B cell (primary cell): ENCODE measurements around the gene TMC6. TPM values are rescaled to one million over a fixed set of nuclear protein-coding genes. Genes with fewer than 3 reads are reported as not detected.
A peak's percentile ranks its signal among the peaks of the same experiment; 100 is the strongest.

Source experiments
- ATAC-seq: fragments of 200-7000 bp; cut with Tn5 transposase; one replicate; pipeline ENCODE4 v1.10.0; 2021; ENCODE audit warnings: low read depth, mild to moderate bottlenecking, moderate number of reproducible peaks, moderate library complexity
- CTCF ChIA-PET: fragments of 350-600 bp; sonication (Branson Sonifier 250); formaldehyde crosslinking; loops from one replicate; lab custom pipeline; 2021; ENCODE audit warnings: antibody characterized with exemption, inconsistent platforms; lab: Charles Lee
- POLR2A ChIA-PET: fragments of 350-600 bp; sonication (Branson Sonifier 250); formaldehyde crosslinking; loops from one replicate; lab custom pipeline; 2021; ENCODE audit warnings: antibody characterized with exemption; lab: Charles Lee
- DNase-seq: peaks from one replicate; pipeline ENCODE4 v3.0.0; 2013
- H2AFZ ChIP-seq: 2 replicates; pipeline ENCODE4 v1.6.1; 2012; ENCODE audit warnings: mild to moderate bottlenecking, low read depth, low read length; ENCODE audit not compliant: insufficient read depth, poor library complexity, severe bottlenecking
- H3K27ac ChIP-seq, 2 donors: 1 replicate in 1 of 2; 2 replicates in 1 of 2; pipeline ENCODE4 v1.5.1; 2012 to 2013; ENCODE audit warnings: low read length in 2 of 2, mild to moderate bottlenecking in 2 of 2, moderate library complexity in 1 of 2
- H3K27me3 ChIP-seq, 4 experiments: fragments of 200-600 bp in 1 of 4; sonication (generic) in 1 of 4; replicated peaks in 1 of 4; 1 replicate in 2 of 4; 2 replicates in 2 of 4; pipeline versions ENCODE4 v1.6.1 to v1.7.0; 2013 to 2016; ENCODE audit warnings: low read length in 3 of 4, mild to moderate bottlenecking in 2 of 4, mixed read lengths in 1 of 4, moderate library complexity in 1 of 4; ENCODE audit not compliant: insufficient read depth in 4 of 4, control insufficient read depth in 3 of 4; ENCODE audit errors: control extremely low read depth in 1 of 4
- H3K36me3 ChIP-seq, 2 experiments: replicated peaks in 1 of 2; 1 replicate in 1 of 2; 2 replicates in 1 of 2; pipeline versions ENCODE4 v1.6.1 to v1.7.1; 2013; ENCODE audit warnings: low read length in 1 of 2; ENCODE audit not compliant: insufficient read depth in 2 of 2, control insufficient read depth in 1 of 2; ENCODE audit errors: control extremely low read depth in 1 of 2, extremely low read depth in 1 of 2
- H3K4me1 ChIP-seq, 2 donors: fragments of 200-600 bp in 1 of 2; sonication (generic) in 1 of 2; 1 replicate in 1 of 2; 2 replicates in 1 of 2; pipeline versions ENCODE4 v1.5.1 to v1.6.1; 2013 to 2017; ENCODE audit warnings: low read length in 2 of 2; ENCODE audit not compliant: control insufficient read depth in 2 of 2, insufficient read depth in 2 of 2
- H3K4me2 ChIP-seq: replicated peaks from 2 replicates; pipeline ENCODE3; 2012; ENCODE audit warnings: mild to moderate bottlenecking, low read depth, low read length; ENCODE audit not compliant: poor library complexity, severe bottlenecking
- H3K4me3 ChIP-seq, 5 experiments: fragments of 200-600 bp in 1 of 5; sonication (generic) in 1 of 5; 1 replicate in 3 of 5; 2 replicates in 2 of 5; pipeline versions ENCODE4 v1.5.1 to v1.7.0; 2011 to 2016; ENCODE audit warnings: low read length in 4 of 5, mild to moderate bottlenecking in 4 of 5, low read depth in 2 of 5, control low read depth in 1 of 5, moderate library complexity in 1 of 5; ENCODE audit not compliant: insufficient read depth in 1 of 5; ENCODE audit errors: control extremely low read depth in 1 of 5, extremely low read depth in 1 of 5
- H3K79me2 ChIP-seq: fragments of 200-600 bp; sonication (generic); one replicate; pipeline ENCODE4 v1.6.0; 2016; ENCODE audit warnings: low read length; ENCODE audit not compliant: control insufficient read depth, insufficient read depth
- H3K9ac ChIP-seq: fragments of 200-600 bp; sonication (generic); 2 replicates; pipeline ENCODE4 v1.6.1; 2017; ENCODE audit warnings: mild to moderate bottlenecking, low read length, moderate library complexity
- H3K9me3 ChIP-seq, 3 donors: one replicate each; pipeline versions ENCODE4 v1.6.1 to v1.7.1; 2013; ENCODE audit warnings: low read length in 2 of 3; ENCODE audit not compliant: control insufficient read depth in 2 of 3, insufficient read depth in 1 of 3; ENCODE audit errors: control extremely low read depth in 1 of 3
- H4K20me1 ChIP-seq: 2 replicates; pipeline ENCODE4 v1.6.0; 2012; ENCODE audit warnings: mild to moderate bottlenecking, low read length; ENCODE audit not compliant: insufficient read depth, control insufficient read depth, poor library complexity, severe bottlenecking
- H3K27ac Mint-ChIP-seq: one replicate; pipeline ENCODE4 v1.8.0; 2021; ENCODE audit warnings: mixed read lengths
- H3K27me3 Mint-ChIP-seq: one replicate; pipeline ENCODE4 v1.8.0; 2021; ENCODE audit warnings: mixed read lengths
- H3K4me1 Mint-ChIP-seq: one replicate; pipeline ENCODE4 v1.8.0; 2021; ENCODE audit warnings: mixed read lengths
- H3K4me3 Mint-ChIP-seq: one replicate; pipeline ENCODE4 v1.8.0; 2021; ENCODE audit warnings: mixed read lengths
- H3K9me3 Mint-ChIP-seq: one replicate; pipeline ENCODE4 v1.8.0; 2022; ENCODE audit warnings: mixed read lengths; ENCODE audit not compliant: insufficient read depth
- CTCF ChIP-seq: fragments of 200-600 bp; IDR thresholded peaks from one replicate; pipeline ENCODE4 v1.8.0; 2022; ENCODE audit warnings: antibody characterized with exemption, mild to moderate bottlenecking
- EZH2 ChIP-seq: IDR thresholded peaks from 2 replicates; pipeline ENCODE4 v1.6.1; 2012; ENCODE audit warnings: borderline replicate concordance, low read depth, mild to moderate bottlenecking, moderate library complexity, low read length; ENCODE audit not compliant: insufficient read depth, poor library complexity, severe bottlenecking
- WGBS: methylation state at CpG from one replicate; pipeline ENCODE4 v1.1.5; 2013; ENCODE audit warnings: missing lambda C conversion rate; ENCODE audit not compliant: insufficient coverage; 5-methylcytosine and 5-hydroxymethylcytosine counted together
- intact Hi-C: fragments of 100-400 bp; cut with micrococcal nuclease; formaldehyde crosslinking; loops from one replicate; pipeline ENCODE4 v1.10.0; 2022
- polyA plus RNA-seq: library from polyadenylated mRNA; depleted of rRNA; stranded (reverse); fragments of >200 nt; gene quantifications from 2 replicates; pipeline ENCODE4 v1.2.3, GENCODE V29; 2012
- total RNA-seq, 2 donors: library from RNA; stranded (reverse); fragments of 120-200 nt in 1 of 2; gene quantifications; 1 replicate in 1 of 2; 2 replicates in 1 of 2; pipeline versions ENCODE4 v1.2.3 to v1.2.4, GENCODE V29; 2013 to 2022

Gene TMC6
- total and polyA plus RNA-seq, 2 donors (not counting 1 experiment from before 2014, with no cell fraction given) = 374 to 891 TPM

- H3K9me3 Mint-ChIP-seq = no peaks in the 10 kb centered on the region
- H4K20me1 ChIP-seq = peaks cover 25% of the 10 kb centered on the region
- no peak for TF ChIP-seq CTCF
- no peak for TF ChIP-seq EZH2
- no peak overlapping the region for H2AFZ ChIP-seq
- peak overlapping the region; percentile 74 to 95 for H3K27ac ChIP-seq
- H3K36me3 ChIP-seq = peaks cover 0 to 47% of the 10 kb centered on the region in 2 experiments
- peak overlapping the region; percentile 89 for H3K27ac Mint-ChIP-seq
- ATAC-seq = peak; percentile 40
- H3K9ac ChIP-seq = peak overlapping the region; percentile 32
- peaks cover 79% of the 10 kb centered on the region for H3K4me1 Mint-ChIP-seq
- no peaks in the 10 kb centered on the region for H3K27me3 Mint-ChIP-seq
- DNase-seq = peak; percentile 76
- no peaks in the 10 kb centered on the region for H3K9me3 ChIP-seq
- POLR2A ChIA-PET = interaction anchor here (0.6 to 19.6 kb wide), 4 partner anchors 21 to 87 kb away, joined by 3 to 432 read pairs (median 8); partner anchors contain the start of genes TMC6 and TMC8
- 60% methylated on average over 8 of the region's 11 CpGs for WGBS
- peaks cover 78 to 83% of the 10 kb centered on the region in 2 donors for H3K4me1 ChIP-seq
- CTCF ChIA-PET = interaction anchor here (0.8 to 19.2 kb wide), 6 partner anchors 10 to 62 kb away, joined by 3 to 357 read pairs (median 76); partner anchors contain the start of genes TMC6 and TMC8
- H3K4me2 ChIP-seq = peak overlapping the region; percentile 73
- peak overlapping the region in 2 of 5 experiments; percentile 9 to 52 for H3K4me3 ChIP-seq
- peaks cover 43% of the 10 kb centered on the region for H3K79me2 ChIP-seq
- H3K27me3 ChIP-seq = no peaks in the 10 kb centered on the region
- H3K4me3 Mint-ChIP-seq = peak overlapping the region; percentile 83
- intact Hi-C loops = loop anchor here (1.0 kb wide), 1 partner anchor 18 kb away; no protein-coding TSS in a partner anchor
Observed at GRCh38 chr17:78173097-78173715, 44.7 kb upstream of the TMC6 start.
